ENCODE data around the gene APCDD1.

DNA sequence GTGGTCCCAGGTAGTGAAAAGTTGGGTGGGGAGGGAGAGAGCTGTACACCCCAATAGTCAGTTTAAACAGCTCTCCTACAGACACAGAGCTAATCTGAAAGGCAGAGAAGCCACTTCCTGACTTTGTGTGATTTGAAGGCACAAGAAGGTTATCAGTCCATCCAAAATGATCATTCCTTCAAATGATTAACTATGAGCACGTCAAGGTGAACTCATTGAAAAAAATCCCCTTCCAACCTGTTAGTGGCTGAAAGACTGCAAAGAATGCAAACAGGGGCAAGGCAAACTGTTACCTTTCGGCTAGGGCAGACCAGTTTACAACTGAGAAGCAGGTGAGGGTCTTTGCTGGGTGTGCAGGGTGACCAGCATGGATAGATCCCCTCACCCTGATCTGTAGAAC, 22.8 kb upstream of the APCDD1 start:
- TF ChIP-seq, protein P1, sequence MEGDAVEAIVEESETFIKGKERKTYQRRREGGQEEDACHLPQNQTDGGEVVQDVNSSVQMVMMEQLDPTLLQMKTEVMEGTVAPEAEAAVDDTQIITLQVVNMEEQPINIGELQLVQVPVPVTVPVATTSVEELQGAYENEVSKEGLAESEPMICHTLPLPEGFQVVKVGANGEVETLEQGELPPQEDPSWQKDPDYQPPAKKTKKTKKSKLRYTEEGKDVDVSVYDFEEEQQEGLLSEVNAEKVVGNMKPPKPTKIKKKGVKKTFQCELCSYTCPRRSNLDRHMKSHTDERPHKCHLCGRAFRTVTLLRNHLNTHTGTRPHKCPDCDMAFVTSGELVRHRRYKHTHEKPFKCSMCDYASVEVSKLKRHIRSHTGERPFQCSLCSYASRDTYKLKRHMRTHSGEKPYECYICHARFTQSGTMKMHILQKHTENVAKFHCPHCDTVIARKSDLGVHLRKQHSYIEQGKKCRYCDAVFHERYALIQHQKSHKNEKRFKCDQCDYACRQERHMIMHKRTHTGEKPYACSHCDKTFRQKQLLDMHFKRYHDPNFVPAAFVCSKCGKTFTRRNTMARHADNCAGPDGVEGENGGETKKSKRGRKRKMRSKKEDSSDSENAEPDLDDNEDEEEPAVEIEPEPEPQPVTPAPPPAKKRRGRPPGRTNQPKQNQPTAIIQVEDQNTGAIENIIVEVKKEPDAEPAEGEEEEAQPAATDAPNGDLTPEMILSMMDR (IDR thresholded peaks at IDR 0.05), result no peak
- TF ChIP-seq POLR2A (IDR thresholded peaks at IDR 0.05; ENCODE audit: low read depth) (no peak), POLR2AphosphoS5 (IDR thresholded peaks at IDR 0.05) (no peak)
